KOPT-K1 (cell line): ENCODE measurements around the gene FAM177B.
A peak's percentile ranks its signal among the peaks of the same experiment; 100 is the strongest.

ENCODE experiments used
- H3K27ac ChIP-seq: fragments of 200-600 bp; sonication (generic); 2 replicates; pipeline ENCODE4 v1.5.1; 2016; ENCODE audit warnings: antibody characterized with exemption, mild to moderate bottlenecking, low read depth, low read length; ENCODE audit not compliant: poor library complexity, severe bottlenecking
- H3K36me3 ChIP-seq: fragments of 200-600 bp; sonication (generic); 2 replicates; pipeline ENCODE4 v1.5.1; 2017; ENCODE audit warnings: antibody characterized with exemption, mild to moderate bottlenecking, low read length, moderate library complexity; ENCODE audit not compliant: insufficient read depth
- H3K9me3 ChIP-seq: fragments of 200-600 bp; sonication (generic); 2 replicates; pipeline ENCODE4 v1.5.1; 2017; ENCODE audit warnings: antibody characterized with exemption, low read length, mild to moderate bottlenecking; ENCODE audit not compliant: insufficient read depth, poor library complexity, severe bottlenecking

FAM177B gene

GRCh38 chr1:222736972-222737371 is at the start of gene FAM177B:
Gene FAM177B, plus strand, starts transcription at chr1:222737202. Its CDS starts 9,344 bp downstream, at chr1:222746546.
- Histone ChIP-seq H3K9me3 (no peaks in the 10 kb centered on the region), H3K27ac (no peak within 1 kb of the TSS), H3K36me3 (peaks cover 44% of the 10 kb centered on the region)

DNA sequence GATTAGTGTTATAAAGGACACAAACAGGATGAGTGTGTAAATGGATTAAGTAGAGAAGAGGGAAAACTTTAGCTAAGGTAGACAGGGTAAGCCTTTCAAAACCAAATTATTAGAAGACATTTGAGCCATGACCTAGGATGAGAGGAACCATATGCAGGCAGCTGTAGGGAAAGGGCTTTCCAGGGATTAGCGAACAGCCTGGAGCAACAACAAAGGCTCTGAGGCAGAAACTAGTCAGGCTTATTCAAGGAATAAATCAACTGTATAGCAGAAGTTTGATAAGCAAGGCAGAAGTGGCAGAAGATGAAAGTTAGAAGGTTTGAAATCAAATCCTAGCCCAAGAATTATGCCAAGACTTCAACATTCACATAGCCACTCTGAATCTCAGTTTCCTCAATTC is 46.0 kb upstream of the FAM177B start:
- Histone ChIP-seq H3K27ac (no peak overlapping the region), H3K36me3 (peaks cover 39% of the 10 kb centered on the region), H3K9me3 (no peaks in the 10 kb centered on the region)

DNA sequence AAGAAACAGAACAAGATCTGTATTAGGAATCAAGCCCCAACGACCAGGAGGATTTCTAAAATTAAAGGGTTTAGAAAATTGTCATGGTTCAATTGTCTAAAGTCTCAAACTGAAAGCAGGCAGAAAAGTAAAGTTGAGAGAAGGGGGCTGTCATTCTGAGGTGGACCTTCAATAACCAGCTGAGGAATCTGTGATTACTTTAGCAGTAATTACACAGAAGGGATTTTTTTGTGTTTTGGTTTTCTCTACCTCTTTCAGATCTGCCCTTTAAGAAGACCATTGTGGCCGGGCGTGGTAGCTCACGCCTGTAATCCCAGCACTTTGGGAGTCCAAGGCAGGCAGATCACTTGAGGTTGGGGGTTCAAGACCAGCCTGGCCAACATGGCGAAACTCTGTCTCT is 42.1 kb upstream of the FAM177B start:
- H3K27ac ChIP-seq, result no peak overlapping the region
- no peaks in the 10 kb centered on the region for H3K9me3 ChIP-seq
- peaks cover 29% of the 10 kb centered on the region for H3K36me3 ChIP-seq

- no peak overlapping the region for H3K27ac ChIP-seq
- no peaks in the 10 kb centered on the region for H3K9me3 ChIP-seq
- H3K36me3 ChIP-seq, result peaks cover 39% of the 10 kb centered on the region
These were observed 40.3 kb upstream of the FAM177B start for GRCh38 chr1:222696741-222697140.

- no peaks in the 10 kb centered on the region for H3K9me3 ChIP-seq
- peaks cover 37% of the 10 kb centered on the region for H3K36me3 ChIP-seq
- no peak overlapping the region for H3K27ac ChIP-seq
These were observed 39.8 kb upstream of the FAM177B start for GRCh38 chr1:222697203-222697602.

- H3K36me3 ChIP-seq, result peaks cover 37% of the 10 kb centered on the region
- no peak overlapping the region for H3K27ac ChIP-seq
These were observed 39.2 kb upstream of the FAM177B start for GRCh38 chr1:222697826-222698225.

DNA sequence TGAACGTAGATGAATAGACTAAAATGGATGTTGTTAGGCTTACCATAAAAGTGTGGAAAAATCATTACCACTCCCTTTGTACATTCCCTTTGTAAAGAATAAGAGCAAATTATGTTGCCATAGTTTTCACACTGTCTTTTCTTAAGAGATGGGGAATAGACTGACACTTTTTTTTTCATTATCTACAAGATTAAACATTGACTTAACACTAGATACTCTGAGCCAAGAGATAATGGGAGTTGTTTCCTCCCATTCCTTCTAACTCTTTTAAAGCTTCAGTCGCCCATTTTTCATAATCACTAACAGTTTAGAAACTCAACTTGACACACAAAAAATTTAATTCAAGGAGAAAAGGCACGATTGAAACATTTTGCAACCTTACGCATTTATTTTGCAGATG is 34.8 kb upstream of the FAM177B start:
- Histone ChIP-seq H3K27ac (no peak overlapping the region), H3K36me3 (peaks cover 38% of the 10 kb centered on the region)

More at GRCh38 chr1:222697826-222698225, 39.2 kb upstream of the FAM177B start:
- no peaks in the 10 kb centered on the region for H3K9me3 ChIP-seq

DNA sequence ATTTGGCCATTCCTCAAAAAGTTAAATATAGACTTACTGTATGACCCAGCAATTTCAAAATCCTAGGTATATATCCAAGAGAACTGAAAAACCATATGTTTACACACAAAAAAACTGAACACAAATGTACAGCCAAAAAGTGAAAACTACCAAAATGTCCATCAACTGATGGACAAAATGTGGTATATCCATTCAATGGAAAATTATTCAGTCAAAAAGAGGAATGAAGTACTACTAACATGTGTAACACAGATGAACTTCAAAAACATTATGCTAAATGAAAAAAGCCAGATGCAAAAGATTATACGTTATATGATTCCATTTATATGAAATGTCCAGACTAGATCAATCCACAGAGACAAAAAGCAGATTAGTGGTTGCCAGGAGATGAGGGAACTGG is 32.7 kb upstream of the FAM177B start:
- Histone ChIP-seq H3K27ac (no peak overlapping the region), H3K36me3 (peaks cover 42% of the 10 kb centered on the region), H3K9me3 (peaks cover 9% of the 10 kb centered on the region)

More for the DNA sequence above, 34.8 kb upstream of the FAM177B start:
- peaks cover 9% of the 10 kb centered on the region for H3K9me3 ChIP-seq

- Histone ChIP-seq H3K36me3 (peaks cover 20% of the 10 kb centered on the region), H3K9me3 (peaks cover 9% of the 10 kb centered on the region), H3K27ac (no peak overlapping the region)
These were observed 30.2 kb upstream of the FAM177B start for GRCh38 chr1:222706815-222707214.

DNA sequence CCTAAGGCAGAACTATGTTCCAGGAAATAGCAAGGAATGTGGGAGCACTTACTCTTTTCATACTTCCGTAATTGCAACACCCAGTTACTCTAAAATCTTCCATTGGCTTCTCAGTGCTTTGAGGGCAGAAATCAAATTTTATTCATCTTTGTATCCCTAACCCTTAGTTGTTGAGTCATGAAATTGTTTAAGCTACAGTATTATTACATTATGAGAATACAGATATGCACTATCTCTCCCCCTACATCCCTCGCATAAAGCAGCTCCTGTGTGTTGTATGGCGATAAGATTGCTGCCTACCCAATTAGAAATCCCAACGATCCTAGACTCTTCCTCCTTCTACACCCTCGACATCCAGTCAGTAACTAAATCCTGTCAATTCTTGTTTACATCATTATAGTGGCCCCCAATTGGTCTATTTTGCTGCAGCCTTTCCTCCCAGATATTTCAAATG is 27.3 kb upstream of the FAM177B start:
- Histone ChIP-seq H3K9me3 (peaks cover 5% of the 10 kb centered on the region), H3K27ac (no peak overlapping the region), H3K36me3 (0 out of 2 replicates have a peak, but pooled peaks cover 7% of the 10 kb centered on the region)

DNA sequence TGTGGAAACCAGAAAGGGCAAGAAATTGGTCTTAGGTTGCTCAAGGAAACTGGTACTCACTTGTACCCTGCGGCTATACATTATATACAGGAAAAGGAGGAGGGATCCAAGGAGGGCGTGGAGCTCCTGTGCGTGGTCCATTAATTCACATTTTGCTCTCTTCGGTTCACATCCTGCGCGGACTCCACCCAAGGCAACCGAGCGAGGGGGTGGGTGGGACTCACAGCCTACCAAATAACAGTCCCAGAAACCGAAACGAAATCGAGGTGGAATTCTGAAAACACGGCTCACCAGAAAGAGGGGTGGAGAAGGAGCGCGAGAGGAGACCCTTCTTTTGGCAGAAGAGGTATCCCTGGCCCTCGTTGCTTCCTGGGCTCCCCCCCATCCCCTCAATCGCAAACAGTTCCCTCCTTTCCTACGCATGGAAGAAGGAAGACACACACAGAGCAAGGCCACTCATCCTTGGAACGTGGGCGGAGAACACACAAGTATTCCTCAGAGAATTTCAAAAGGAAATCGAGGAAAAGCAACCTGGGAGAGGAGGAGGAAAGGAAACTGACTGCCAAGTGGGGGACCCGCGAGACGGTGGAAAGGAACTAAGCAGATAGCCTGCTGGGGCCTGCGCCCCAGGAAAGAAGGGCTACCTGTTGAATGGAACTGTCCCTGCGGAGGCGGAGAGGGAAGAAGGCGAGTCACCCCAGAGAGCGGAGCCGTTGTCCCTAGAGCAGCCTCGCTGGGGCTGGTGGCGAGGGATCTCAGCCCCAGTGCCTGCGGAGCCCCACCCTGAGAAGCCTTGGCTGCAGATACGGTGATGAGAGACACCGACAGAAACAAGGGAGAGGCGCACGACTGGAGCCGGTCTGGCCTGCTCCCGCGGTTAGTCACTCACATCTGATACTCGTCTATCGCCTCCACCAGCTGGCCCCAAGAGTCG is 25.4 kb upstream of the FAM177B start:
- H3K27ac ChIP-seq, result peak overlapping the region; percentile 97
- H3K36me3 ChIP-seq, result peaks cover 14% of the 10 kb centered on the region
- no peaks in the 10 kb centered on the region for H3K9me3 ChIP-seq

GRCh38 chr1:222712253-222713090 is 24.5 kb upstream of the FAM177B start, which contains the start of the genes AIDA and BROX:
Gene AIDA, minus strand, starts transcription at chr1:222712491. Its CDS starts 174 bp downstream, at chr1:222712317.
Gene BROX, plus strand, starts transcription at chr1:222712564. Its CDS starts 3,136 bp downstream, at chr1:222715700.
- Histone ChIP-seq H3K9me3 (no peaks in the 10 kb centered on the region), H3K27ac (peak within 1 kb of the TSS; percentile 97), H3K36me3 (peaks cover 19% of the 10 kb centered on the region)

- peaks cover 23% of the 10 kb centered on the region for H3K36me3 ChIP-seq
- H3K9me3 ChIP-seq, result no peaks in the 10 kb centered on the region
- peak overlapping the region; percentile 97 for H3K27ac ChIP-seq
These were observed 23.7 kb upstream of the FAM177B start for GRCh38 chr1:222713091-222713961.

DNA sequence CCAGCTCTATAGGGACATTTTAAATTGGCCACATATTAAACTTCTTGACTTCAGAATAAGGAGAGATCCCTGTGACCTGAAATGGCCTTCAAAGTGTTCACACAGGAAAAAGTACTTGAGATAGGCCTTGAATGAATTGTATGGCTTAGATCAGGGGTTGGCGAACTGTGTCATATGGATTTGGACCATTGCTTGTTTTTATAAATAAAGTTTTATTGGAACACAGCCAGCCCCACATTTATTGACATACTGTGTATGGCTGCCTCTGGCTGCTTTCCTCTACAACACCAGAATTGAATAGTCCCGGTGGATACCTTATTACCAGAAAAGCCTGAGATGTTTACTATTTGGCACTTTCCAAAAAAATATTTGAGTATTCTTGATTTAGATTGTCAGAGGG is 20.6 kb upstream of the FAM177B start:
- H3K27ac ChIP-seq, result no peak overlapping the region
- H3K9me3 ChIP-seq, result no peaks in the 10 kb centered on the region
- peaks cover 52% of the 10 kb centered on the region for H3K36me3 ChIP-seq
